Body of pancreas (tissue), 4 donors: ENCODE results near the gene HNRNPCL1. TPM values are rescaled to one million over a fixed set of nuclear protein-coding genes. Genes with fewer than 3 reads are reported as not detected.
"Not testable (repeated sequence)": the region's sequence is repeated elsewhere in the genome, so short reads cannot be mapped to it uniquely, and the experiment has no call there.

Experiments
- ATAC-seq: fragments of 150-250 bp; one replicate; pipeline ENCODE4 v1.9.1; 2016
- DNase-seq, 4 donors: peaks; one replicate each; pipeline ENCODE4 v3.0.0-alpha.2; 2019
- H3K27ac ChIP-seq, 4 donors: fragments of 200-600 bp; sonication (generic); 1 replicate in 3 of 4; 2 replicates in 1 of 4; pipeline versions ENCODE4 v1.5.1 to v1.6.1; 2016 to 2019; ENCODE audit warnings: mild to moderate bottlenecking in 1 of 4, mixed read lengths in 1 of 4, moderate library complexity in 1 of 4
- H3K27me3 ChIP-seq, 2 donors: fragments of 200-600 bp; sonication (generic); one replicate each; pipeline ENCODE4 v1.6.0; 2016; ENCODE audit warnings: mild to moderate bottlenecking in 1 of 2
- H3K36me3 ChIP-seq, 2 donors: fragments of 200-600 bp; sonication (generic); replicated peaks in 1 of 2; 2 replicates each; pipeline ENCODE4 v1.5.1; 2016; ENCODE audit warnings: low read depth in 2 of 2; ENCODE audit not compliant: insufficient read depth in 1 of 2
- H3K4me1 ChIP-seq: fragments of 200-600 bp; sonication (generic); one replicate; pipeline ENCODE4 v1.6.0; 2016
- H3K4me3 ChIP-seq, 2 donors: fragments of 200-600 bp; sonication (generic); 1 replicate in 1 of 2; 2 replicates in 1 of 2; pipeline ENCODE4 v1.5.1; 2016 to 2019
- H3K9me3 ChIP-seq, 3 donors: fragments of 200-600 bp; sonication (generic); 1 replicate in 2 of 3; 2 replicates in 1 of 3; pipeline ENCODE4 v1.5.1; 2016
- CTCF ChIP-seq, 7 experiments: fragments of 450-650 bp in 4 of 7; fragments of 200-600 bp in 3 of 7; sonication (generic) in 3 of 7; IDR thresholded peaks; one replicate each; pipeline ENCODE4 v1.5.1; 2016 to 2019; ENCODE audit warnings: antibody characterized with exemption in 7 of 7
- POLR2A ChIP-seq, 3 donors: fragments of 450-650 bp; IDR thresholded peaks; one replicate each; pipeline ENCODE4 v1.6.1; 2016; ENCODE audit warnings: antibody characterized with exemption in 3 of 3, mild to moderate bottlenecking in 2 of 3
- WGBS, 2 donors: methylation state at CpG; one replicate each; pipeline ENCODE4 v1.1.5; 2017; 5-methylcytosine and 5-hydroxymethylcytosine counted together
- intact Hi-C: fragments of 100-400 bp; cut with DNase I; formaldehyde crosslinking; loops from one replicate; pipeline ENCODE4 v1.15.1; 2023
- total RNA-seq, 2 donors: library from RNA; depleted of rRNA; stranded (reverse); fragments of >200 nt; gene quantifications; one replicate each; pipeline ENCODE4 v1.1.0, GENCODE V29; 2016

Gene HNRNPCL1
- not detected for total RNA-seq

GRCh38 chr1:12848620-12849019 lies at the start of gene HNRNPCL1:
Gene HNRNPCL1 (minus strand): TSS chr1:12848720. CDS start chr1:12848289, 431 bp downstream.
- H3K27ac ChIP-seq, H3K4me1 ChIP-seq, H3K27me3 ChIP-seq, DNase-seq, ATAC-seq, H3K9me3 ChIP-seq, intact Hi-C loops, H3K36me3 ChIP-seq, H3K4me3 ChIP-seq: not testable (repeated sequence)
- WGBS, 2 donors = 72 to 74% methylated on average over 7 of the region's 7 CpGs

- H3K4me3 ChIP-seq, intact Hi-C loops, H3K9me3 ChIP-seq, H3K4me1 ChIP-seq, H3K36me3 ChIP-seq, H3K27ac ChIP-seq, ATAC-seq, H3K27me3 ChIP-seq, DNase-seq: not testable (repeated sequence)
- 50% methylated on average over 1 of the region's 1 CpG; no CpG with 5 or more reads in 1 of the 2 donors for WGBS, 2 donors
Measured at GRCh38 chr1:12898170-12898569, 49.6 kb upstream of the HNRNPCL1 start, which contains the start of gene PRAMEF10. Gene PRAMEF10 (minus strand): TSS chr1:12898270. CDS start chr1:12895847, 2,423 bp downstream.

DNA sequence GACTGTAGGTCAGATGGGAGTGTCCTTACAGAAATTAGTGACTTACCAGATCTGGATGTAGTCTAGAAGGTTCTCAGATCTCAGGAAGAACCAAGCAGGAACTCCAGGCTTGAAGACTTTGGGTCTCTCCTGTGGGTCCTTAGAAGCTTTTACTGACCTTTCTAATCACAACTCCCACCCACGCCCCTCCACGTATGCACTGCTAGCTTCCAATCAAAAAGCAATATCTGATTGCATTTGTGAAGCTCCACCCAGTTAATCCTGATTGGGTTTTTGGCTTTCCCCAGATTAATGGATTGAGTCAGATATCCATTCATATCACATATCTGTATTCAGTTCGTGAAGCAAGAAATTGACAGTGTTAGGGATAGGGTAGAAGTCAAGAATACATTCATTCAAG lies 37.6 kb upstream of the HNRNPCL1 start, which contains the start of gene PRAMEF4:
Gene PRAMEF4, minus strand, starts transcription at position 101 of the 400 bp plus-strand sequence. CDS start 2,807 bp downstream, outside the sequence.
- H3K27ac ChIP-seq, H3K4me1 ChIP-seq, ATAC-seq, H3K9me3 ChIP-seq, DNase-seq, intact Hi-C loops, H3K36me3 ChIP-seq, H3K4me3 ChIP-seq, H3K27me3 ChIP-seq: not testable (repeated sequence)
- 47 to 50% methylated on average over 2 to 3 of the region's 3 CpGs for WGBS, 2 donors

DNA sequence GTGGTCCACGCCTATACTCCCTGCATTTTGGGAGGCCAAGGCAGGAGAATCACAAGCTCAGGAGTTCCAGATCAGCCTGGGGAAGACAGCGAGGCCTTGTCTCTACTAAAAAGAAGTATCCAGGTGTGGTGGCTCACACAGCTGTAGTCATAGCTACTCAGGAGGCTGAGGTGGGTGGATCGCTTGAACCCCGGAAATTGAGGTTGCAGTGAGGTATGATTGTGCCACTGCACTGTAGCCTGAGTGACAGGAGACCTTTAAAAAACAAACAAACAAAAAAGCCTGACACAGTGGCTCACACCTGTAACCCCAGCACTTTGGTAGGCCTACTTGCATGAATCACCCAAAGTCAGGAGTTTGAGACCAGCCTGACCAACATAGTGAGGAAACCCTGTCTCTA lies 29.9 kb upstream of the HNRNPCL1 start:
- H3K9me3 ChIP-seq, ATAC-seq, H3K27me3 ChIP-seq, DNase-seq, intact Hi-C loops, H3K4me3 ChIP-seq, H3K27ac ChIP-seq, H3K4me1 ChIP-seq, H3K36me3 ChIP-seq: not testable (repeated sequence)
- WGBS, 2 donors = 69% methylated on average over 4 of the region's 4 CpGs; no CpG with 5 or more reads in 1 of the 2 donors

DNA sequence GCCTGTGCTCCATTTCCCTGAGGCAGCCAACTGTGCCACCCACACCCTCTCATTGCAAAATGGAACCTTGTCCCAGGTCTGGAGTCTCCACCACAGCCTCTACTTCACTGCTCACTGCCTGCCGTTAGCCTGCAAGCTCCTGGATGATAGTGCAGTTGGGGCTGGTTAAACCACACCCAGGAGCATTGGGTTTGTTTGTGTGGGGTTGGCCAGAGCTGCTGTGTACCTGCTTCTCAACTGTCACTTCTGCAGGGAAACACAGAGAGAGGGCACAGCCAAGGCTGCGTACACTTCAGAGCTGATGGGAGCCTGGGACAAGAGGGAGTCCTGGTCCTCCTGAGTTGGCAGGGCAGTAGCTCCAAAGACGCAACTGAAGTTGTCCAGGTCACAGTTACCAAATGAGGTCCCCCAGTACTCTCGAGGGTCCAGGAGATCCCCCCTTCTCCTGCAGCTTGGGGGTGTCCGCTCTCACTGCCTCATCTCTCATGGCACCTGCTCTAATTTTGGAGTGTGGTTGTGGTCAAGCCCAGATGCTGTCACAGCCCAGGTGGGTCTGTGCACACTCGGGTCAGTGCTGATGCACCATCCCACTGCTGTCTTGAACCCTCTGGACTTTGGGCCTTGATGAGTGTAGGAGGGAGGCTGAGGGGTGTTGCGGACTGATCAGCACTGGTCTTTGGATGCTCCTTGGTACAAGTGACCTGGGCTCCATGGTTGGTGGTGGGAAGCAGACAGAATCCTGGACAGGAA lies 14.8 kb upstream of the HNRNPCL1 start:
- ATAC-seq, H3K36me3 ChIP-seq, H3K9me3 ChIP-seq, H3K27me3 ChIP-seq, H3K4me1 ChIP-seq, DNase-seq, H3K27ac ChIP-seq, intact Hi-C loops, H3K4me3 ChIP-seq: not testable (repeated sequence)
- WGBS, 2 donors = 65% methylated on average over 3 of the region's 7 CpGs; no CpG with 5 or more reads in 1 of the 2 donors

DNA sequence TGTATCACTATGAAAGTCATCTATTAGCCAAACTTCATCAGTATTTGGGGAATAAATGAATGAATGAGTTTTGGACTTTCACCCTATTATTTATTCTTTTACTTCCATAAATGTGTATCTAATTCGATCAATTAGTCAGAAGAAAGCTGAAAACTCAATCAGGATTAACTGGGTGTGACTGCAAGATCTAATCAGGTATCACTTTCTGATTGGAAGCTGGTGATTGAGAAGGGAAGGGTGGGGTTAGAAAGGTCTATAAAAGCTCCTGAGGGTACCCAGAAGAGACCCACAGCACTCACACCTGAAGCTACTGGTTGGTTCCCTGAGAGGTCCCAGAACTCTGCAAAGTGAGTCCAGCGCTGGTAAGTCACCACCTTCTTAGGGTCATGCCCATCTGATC lies 8.3 kb upstream of the HNRNPCL1 start, which contains the start of gene PRAMEF2:
Gene PRAMEF2, plus strand, starts transcription at position 301 of the 400 bp plus-strand sequence. CDS start 1,924 bp downstream, outside the sequence.
- H3K27me3 ChIP-seq, H3K9me3 ChIP-seq, H3K27ac ChIP-seq, DNase-seq, H3K4me1 ChIP-seq, ATAC-seq, intact Hi-C loops, H3K4me3 ChIP-seq, H3K36me3 ChIP-seq: not testable (repeated sequence)
- 40 to 66% methylated on average over 2 of the region's 2 CpGs for WGBS, 2 donors

DNA sequence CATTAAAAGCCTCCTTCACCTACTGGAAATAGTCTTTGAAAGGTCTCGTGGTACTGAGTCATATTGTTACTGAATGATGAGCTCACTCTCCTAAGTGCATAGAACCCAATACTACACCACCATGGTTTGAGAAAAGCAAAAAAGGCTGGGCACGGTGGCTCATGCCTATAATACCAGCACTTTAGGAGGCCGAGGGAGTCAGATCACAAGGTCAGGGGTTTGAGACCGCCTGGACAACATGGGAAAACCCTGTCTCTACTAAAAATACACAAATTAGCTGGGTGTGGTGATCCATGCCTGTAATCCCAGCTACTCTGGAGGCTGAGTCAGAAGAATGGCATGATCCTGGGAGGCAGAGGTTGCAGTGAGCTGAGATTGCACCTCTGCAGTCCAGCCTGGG lies 3.3 kb upstream of the HNRNPCL1 start:
- H3K4me1 ChIP-seq = no peaks in the 10 kb centered on the region
- intact Hi-C loops = no loop called here
- ATAC-seq (no peak), DNase-seq (no peak)
- no peaks in the 10 kb centered on the region for H3K9me3 ChIP-seq
- no peak overlapping the region for H3K4me3 ChIP-seq
- no peaks in the 10 kb centered on the region for H3K36me3 ChIP-seq
- no peak overlapping the region for H3K27ac ChIP-seq
- TF ChIP-seq CTCF (IDR thresholded peaks at IDR 0.05) = no peak
- no peak for TF ChIP-seq POLR2A (IDR thresholded peaks at IDR 0.05)
- 35 to 50% methylated on average over 2 to 4 of the region's 4 CpGs for WGBS, 2 donors
- H3K27me3 ChIP-seq = no peaks in the 10 kb centered on the region

DNA sequence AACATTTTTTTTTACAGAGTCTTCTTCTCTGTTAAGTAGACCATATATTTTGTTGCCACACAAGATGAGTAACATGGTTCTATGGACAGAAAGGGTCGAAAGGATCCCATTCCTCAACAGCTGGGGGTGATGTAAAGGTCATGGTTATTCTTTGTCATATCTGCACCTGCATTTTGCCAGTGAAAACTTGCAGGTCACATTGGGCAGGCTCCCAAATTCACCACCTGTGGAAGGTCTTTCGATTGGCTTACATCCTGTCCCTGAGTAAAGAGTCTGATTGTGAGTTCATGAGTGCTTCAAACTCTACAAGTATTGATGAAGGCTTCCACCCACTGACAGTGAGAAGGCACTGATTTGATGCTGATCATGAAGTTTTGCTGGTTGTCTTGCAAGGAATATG lies 15.3 kb downstream of the HNRNPCL1 start:
- 24 to 45% methylated on average over 2 of the region's 2 CpGs for WGBS, 2 donors
- intact Hi-C loops, ATAC-seq: not testable (repeated sequence)

GRCh38 chr1:12831310-12831709 lies 17.2 kb downstream of the HNRNPCL1 start, which contains the start of gene PRAMEF11:
Gene PRAMEF11 (minus strand): TSS chr1:12831410. CDS start chr1:12828789, 2,621 bp downstream.
- intact Hi-C loops, H3K27ac ChIP-seq, H3K4me1 ChIP-seq, ATAC-seq, DNase-seq, H3K9me3 ChIP-seq, H3K4me3 ChIP-seq, H3K36me3 ChIP-seq, H3K27me3 ChIP-seq: not testable (repeated sequence)
- 45 to 49% methylated on average over 3 of the region's 3 CpGs for WGBS, 2 donors

More for the DNA sequence above, 15.3 kb downstream of the HNRNPCL1 start:
- H3K27ac ChIP-seq, H3K36me3 ChIP-seq, H3K4me3 ChIP-seq, H3K9me3 ChIP-seq, H3K4me1 ChIP-seq, DNase-seq, H3K27me3 ChIP-seq: not testable (repeated sequence)

GRCh38 chr1:12819061-12819460 lies 29.5 kb downstream of the HNRNPCL1 start:
- H3K27ac ChIP-seq, H3K9me3 ChIP-seq, ATAC-seq, intact Hi-C loops, H3K4me3 ChIP-seq, H3K36me3 ChIP-seq, H3K4me1 ChIP-seq, DNase-seq, H3K27me3 ChIP-seq: not testable (repeated sequence)
- 40 to 58% methylated on average over 3 to 6 of the region's 6 CpGs for WGBS, 2 donors
